ENCODE data around the gene MBNL1. TPM values are rescaled to one million over a fixed set of nuclear protein-coding genes. Genes with fewer than 3 reads are reported as not detected.

The MBNL1 gene
- total RNA-seq, 4 donors from 2014 or later = 261 to 429 (median 389) TPM

- H3K27me3 ChIP-seq = no peaks in the 10 kb centered on the region
- no peak for DNase-seq
- TF ChIP-seq POLR2A (IDR thresholded peaks at IDR 0.05) (no peak), CTCF (IDR thresholded peaks at IDR 0.05) (no peak)
- peaks cover 0 to 2% (median 0%) of the 10 kb centered on the region in 4 donors for H3K4me1 ChIP-seq
- H3K9me3 ChIP-seq = no peaks in the 10 kb centered on the region
- H3K4me3 ChIP-seq = no peak overlapping the region
- no peaks in the 10 kb centered on the region for H3K36me3 ChIP-seq
- H3K27ac ChIP-seq = no peak overlapping the region
These were observed 33.9 kb upstream of the MBNL1 start for GRCh38 chr3:152234657-152235375.

- H3K4me1 ChIP-seq = peaks cover 0 to 2% (median 0%) of the 10 kb centered on the region in 4 donors
- H3K27ac ChIP-seq = no peak overlapping the region
- H3K9me3 ChIP-seq = no peaks in the 10 kb centered on the region
- TF ChIP-seq CTCF (IDR thresholded peaks at IDR 0.05) (no peak), POLR2A (IDR thresholded peaks at IDR 0.05) (no peak)
- H3K36me3 ChIP-seq = no peaks in the 10 kb centered on the region
- no peak for DNase-seq
- H3K27me3 ChIP-seq = no peaks in the 10 kb centered on the region
- no peak overlapping the region for H3K4me3 ChIP-seq
These were observed 32.9 kb upstream of the MBNL1 start for GRCh38 chr3:152235709-152236298.

GRCh38 chr3:152236716-152237115 lies 32.0 kb upstream of the MBNL1 start:
- no peak overlapping the region for H3K4me3 ChIP-seq
- TF ChIP-seq POLR2A (IDR thresholded peaks at IDR 0.05) (no peak), CTCF (IDR thresholded peaks at IDR 0.05) (no peak)

GRCh38 chr3:152241142-152242017 lies 27.3 kb upstream of the MBNL1 start:
- DNase-seq = no peak
- no peaks in the 10 kb centered on the region for H3K9me3 ChIP-seq
- no peaks in the 10 kb centered on the region for H3K36me3 ChIP-seq
- no peaks in the 10 kb centered on the region for H3K27me3 ChIP-seq
- H3K4me3 ChIP-seq = no peak overlapping the region
- H3K4me1 ChIP-seq = peaks cover 0 to 11% (median 3%) of the 10 kb centered on the region in 4 donors
- TF ChIP-seq POLR2A (IDR thresholded peaks at IDR 0.05) (no peak), CTCF (IDR thresholded peaks at IDR 0.05) (no peak)
- H3K27ac ChIP-seq = peak overlapping the region; percentile 64 to 85 (median 73)

More at GRCh38 chr3:152236716-152237115, 32.0 kb upstream of the MBNL1 start:
- Histone ChIP-seq H3K27me3 (no peaks in the 10 kb centered on the region), H3K4me1 (peaks cover 0 to 2% (median 0%) of the 10 kb centered on the region in 4 donors), H3K36me3 (no peaks in the 10 kb centered on the region), H3K9me3 (no peaks in the 10 kb centered on the region), H3K27ac (no peak overlapping the region)
- DNase-seq = no peak

GRCh38 chr3:152243301-152243711 lies 25.4 kb upstream of the MBNL1 start:
- TF ChIP-seq POLR2A (IDR thresholded peaks at IDR 0.05) (peak in 1 of 2 donors; percentile 1), CTCF (IDR thresholded peaks at IDR 0.05) (peak in 1 of 6 experiments; percentile 16)
- no peaks in the 10 kb centered on the region for H3K9me3 ChIP-seq
- peak overlapping the region; percentile 64 to 85 (median 73) for H3K27ac ChIP-seq
- no peak for DNase-seq
- H3K4me1 ChIP-seq = peaks cover 0 to 11% (median 3%) of the 10 kb centered on the region in 4 donors
- H3K27me3 ChIP-seq = no peaks in the 10 kb centered on the region
- peak overlapping the region in 3 of 4 donors; percentile 24 to 36 (median 25) for H3K4me3 ChIP-seq
- no peaks in the 10 kb centered on the region for H3K36me3 ChIP-seq
